B cell (primary cell): ENCODE data around the gene RPS5.

Experiments
- CTCF ChIP-seq: fragments of 200-600 bp; IDR thresholded peaks from one replicate; pipeline ENCODE4 v1.8.0; 2022; ENCODE audit warnings: antibody characterized with exemption, mild to moderate bottlenecking
- EZH2 ChIP-seq: IDR thresholded peaks from 2 replicates; pipeline ENCODE4 v1.6.1; 2012; ENCODE audit warnings: borderline replicate concordance, low read depth, mild to moderate bottlenecking, moderate library complexity, low read length; ENCODE audit not compliant: insufficient read depth, poor library complexity, severe bottlenecking

- no peak for TF ChIP-seq CTCF
- TF ChIP-seq EZH2 = no peak
Observed at GRCh38 chr19:58408152-58409009, 21.3 kb downstream of the RPS5 start, which contains the start of gene ZNF584.
